HG03103 (cell line): ENCODE results near the gene SAP30BP.

Experiments
- ATAC-seq: cut with Tn5 transposase; IDR thresholded peaks from one replicate; pipeline ENCODE4 v1.9.1; 2021; ENCODE audit warnings: low read depth; ENCODE audit not compliant: unreplicated experiment

Gene SAP30BP

DNA sequence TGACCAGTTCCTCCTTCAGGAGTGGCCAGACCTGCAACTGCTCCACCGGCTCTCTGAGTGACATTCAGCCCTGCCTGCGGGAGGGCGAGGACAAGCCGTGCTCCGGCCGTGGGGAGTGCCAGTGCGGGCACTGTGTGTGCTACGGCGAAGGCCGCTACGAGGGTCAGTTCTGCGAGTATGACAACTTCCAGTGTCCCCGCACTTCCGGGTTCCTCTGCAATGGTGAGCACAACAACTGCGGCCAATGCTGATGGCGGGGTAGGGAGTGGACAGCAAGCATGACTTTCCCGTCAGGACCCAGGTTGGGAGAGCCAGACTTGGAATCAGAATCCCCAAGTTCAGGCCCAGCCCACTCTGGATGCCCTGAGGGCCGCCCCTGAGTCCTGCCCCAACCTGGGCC, 66.3 kb downstream of the SAP30BP start:
- no peak for ATAC-seq

DNA sequence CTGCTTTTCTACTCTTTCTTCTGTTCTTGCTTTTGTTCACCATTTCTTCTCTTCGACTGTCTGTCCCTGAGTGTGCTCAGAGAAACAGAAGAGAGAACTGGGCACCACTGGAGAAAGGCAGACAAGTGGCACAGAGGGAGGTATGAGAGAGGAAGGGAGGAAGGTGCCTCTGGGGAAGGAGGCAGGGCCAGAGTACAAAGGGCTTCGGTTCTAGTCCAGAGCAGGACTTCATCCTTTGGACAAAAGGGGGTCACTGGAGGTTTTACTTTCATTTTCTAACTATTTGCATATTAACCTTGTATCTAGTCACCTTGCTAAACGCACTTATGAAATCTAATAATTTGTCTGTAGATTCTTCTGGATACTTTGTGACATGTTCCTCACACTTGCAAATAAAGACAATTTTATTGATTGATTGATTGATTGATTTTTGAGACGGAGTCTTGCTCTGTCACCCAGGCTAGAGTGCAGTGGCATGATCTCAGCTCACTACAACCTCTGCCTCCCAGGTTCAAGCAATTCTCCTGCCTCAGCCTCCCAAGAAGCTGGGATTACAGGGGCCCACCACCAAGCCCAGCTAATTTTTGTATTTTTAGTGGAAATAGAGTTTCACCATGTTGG, 67.6 kb downstream of the SAP30BP start:
- ATAC-seq = no peak

- ATAC-seq = no peak
Measured at GRCh38 chr17:75736173-75736835, 69.2 kb downstream of the SAP30BP start.

GRCh38 chr17:75737133-75737962, 70.2 kb downstream of the SAP30BP start:
- ATAC-seq = no peak

- ATAC-seq = no peak
Measured at GRCh38 chr17:75738218-75738802, 71.2 kb downstream of the SAP30BP start.

GRCh38 chr17:75739174-75739573, 72.0 kb downstream of the SAP30BP start:
- ATAC-seq = no peak

DNA sequence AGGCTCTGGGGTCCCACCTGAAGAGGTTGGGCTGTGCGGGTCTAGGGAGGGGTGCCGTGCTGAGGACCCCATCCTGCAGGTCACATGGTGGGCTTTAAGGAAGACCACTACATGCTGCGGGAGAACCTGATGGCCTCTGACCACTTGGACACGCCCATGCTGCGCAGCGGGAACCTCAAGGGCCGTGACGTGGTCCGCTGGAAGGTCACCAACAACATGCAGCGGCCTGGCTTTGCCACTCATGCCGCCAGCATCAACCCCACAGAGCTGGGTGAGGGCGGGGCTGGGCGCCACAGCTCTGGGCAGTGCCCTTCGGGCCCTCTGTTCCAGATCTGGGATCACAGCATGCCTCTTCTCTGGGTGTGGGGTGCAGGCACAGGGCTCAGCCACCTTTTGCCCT, 72.7 kb downstream of the SAP30BP start:
- no peak for ATAC-seq

DNA sequence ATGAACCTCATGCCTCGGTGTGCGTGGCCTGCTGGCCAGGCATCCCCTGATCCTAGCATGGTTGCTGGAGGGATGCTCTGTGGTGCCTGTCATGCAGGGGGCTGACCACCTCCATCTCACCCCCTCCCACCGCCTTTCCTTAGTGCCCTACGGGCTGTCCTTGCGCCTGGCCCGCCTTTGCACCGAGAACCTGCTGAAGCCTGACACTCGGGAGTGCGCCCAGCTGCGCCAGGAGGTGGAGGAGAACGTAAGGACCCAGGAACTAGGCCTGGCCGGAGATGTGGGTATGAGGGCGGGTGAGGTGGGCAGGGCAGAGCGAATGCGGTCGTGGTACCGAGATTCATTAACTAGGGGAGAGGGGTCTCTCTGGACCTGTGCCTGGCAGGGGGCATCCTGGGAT, 73.1 kb downstream of the SAP30BP start:
- no peak for ATAC-seq

DNA sequence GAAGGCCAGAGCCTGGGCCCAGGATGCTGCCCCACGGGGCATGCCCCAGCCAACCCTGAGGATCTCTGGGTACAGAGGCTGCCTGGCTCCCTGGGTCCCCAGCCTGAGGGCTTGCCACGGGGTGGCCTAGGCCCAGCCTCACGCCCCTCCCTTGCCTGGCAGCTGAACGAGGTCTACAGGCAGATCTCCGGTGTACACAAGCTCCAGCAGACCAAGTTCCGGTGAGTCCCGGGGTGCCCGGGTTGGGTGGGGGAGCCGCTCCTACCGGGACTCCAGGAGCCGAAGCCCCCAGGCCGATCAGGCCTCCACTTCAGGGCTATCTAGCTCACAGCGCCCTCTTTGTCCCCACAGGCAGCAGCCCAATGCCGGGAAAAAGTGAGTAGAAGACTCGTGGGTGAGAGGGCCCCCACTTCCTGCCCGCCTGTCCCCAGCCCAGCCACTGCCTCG, 73.5 kb downstream of the SAP30BP start:
- ATAC-seq = no peak

DNA sequence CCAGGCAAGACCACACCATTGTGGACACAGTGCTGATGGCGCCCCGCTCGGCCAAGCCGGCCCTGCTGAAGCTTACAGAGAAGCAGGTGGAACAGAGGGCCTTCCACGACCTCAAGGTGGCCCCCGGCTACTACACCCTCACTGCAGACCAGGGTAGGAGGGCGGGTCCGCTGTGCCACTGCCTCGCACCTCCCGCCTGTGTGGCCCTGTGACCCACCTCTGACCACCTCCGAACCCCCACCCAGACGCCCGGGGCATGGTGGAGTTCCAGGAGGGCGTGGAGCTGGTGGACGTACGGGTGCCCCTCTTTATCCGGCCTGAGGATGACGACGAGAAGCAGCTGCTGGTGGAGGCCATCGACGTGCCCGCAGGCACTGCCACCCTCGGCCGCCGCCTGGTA, 75.2 kb downstream of the SAP30BP start:
- no peak for ATAC-seq

DNA sequence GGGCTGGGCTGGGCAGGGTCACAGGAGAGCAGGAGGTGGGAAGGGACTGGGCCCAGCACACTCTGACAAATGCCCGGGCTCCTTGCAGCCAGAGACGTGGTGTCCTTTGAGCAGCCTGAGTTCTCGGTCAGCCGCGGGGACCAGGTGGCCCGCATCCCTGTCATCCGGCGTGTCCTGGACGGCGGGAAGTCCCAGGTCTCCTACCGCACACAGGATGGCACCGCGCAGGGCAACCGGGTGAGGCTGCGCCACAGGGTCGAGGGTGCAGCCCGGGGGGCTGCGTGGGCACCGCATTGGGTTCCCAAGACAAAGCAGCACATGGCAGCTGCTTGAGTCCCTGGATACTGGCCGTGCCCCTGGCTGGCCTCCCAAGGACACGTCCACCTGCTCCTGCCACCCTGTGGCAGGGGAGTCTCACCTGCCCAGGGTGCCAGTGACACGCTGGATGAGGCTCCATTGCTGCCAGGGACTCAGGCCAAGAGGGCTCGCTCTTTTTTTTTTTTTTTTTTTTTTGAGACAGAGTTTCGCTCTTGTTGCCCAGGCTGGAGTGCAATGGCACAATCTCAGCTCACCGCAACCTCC, 76.6 kb downstream of the SAP30BP start:
- no peak for ATAC-seq

DNA sequence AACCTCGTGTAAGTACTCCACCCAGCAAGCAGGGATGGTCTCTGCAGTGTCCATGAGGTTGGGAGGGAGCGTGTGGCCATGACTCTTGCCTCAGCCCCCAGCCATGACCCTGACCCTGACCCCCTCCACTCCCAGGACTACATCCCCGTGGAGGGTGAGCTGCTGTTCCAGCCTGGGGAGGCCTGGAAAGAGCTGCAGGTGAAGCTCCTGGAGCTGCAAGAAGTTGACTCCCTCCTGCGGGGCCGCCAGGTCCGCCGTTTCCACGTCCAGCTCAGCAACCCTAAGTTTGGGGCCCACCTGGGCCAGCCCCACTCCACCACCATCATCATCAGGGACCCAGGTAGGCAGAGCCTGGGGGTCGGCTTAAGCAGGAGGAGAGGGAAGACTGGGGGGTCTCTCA, 81.6 kb downstream of the SAP30BP start:
- ATAC-seq = no peak

GRCh38 chr17:75749545-75750389, 82.6 kb downstream of the SAP30BP start:
- ATAC-seq = no peak

GRCh38 chr17:75750661-75751423, 83.7 kb downstream of the SAP30BP start:
- ATAC-seq = no peak

GRCh38 chr17:75751676-75752404, 84.7 kb downstream of the SAP30BP start:
- ATAC-seq = no peak

- ATAC-seq = no peak
Measured at GRCh38 chr17:75752405-75752709, 85.2 kb downstream of the SAP30BP start.

DNA sequence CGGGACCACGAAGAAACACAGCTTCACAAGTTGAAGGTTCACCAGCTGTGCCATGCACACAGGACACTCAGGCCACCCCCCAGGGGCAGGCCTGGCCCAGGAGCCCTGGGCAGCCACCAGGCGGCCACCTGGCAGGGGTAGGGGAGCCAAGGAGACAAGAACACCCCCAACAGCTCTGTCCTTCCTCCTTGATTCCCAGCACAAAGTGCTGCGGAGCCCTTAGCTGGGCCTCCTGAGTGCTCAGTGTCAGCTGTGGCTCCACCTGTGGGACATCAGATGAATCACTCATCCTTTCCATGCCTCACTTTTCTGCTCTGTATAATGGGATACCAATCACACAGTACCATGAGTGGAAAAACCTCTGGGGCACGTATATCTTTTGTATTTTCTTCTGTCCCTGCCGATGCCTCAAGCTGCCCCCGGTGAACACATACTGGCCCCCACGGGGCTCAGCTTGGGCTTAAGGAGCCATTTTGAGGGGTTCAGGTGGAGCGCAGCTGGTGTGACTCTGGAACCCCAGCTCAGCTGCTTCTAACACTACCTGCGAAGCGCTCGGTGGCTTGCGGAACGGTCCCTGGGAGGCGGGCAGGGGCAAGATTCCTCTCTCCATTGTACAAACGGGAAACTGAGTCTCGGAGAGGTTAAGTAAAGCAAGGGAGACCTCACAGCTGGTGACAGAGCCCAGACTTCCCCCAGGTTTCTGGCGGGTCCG, 85.8 kb downstream of the SAP30BP start:
- no peak for ATAC-seq
